Measurements from ENCODE around the gene TSSC4.

The TSSC4 gene

DNA sequence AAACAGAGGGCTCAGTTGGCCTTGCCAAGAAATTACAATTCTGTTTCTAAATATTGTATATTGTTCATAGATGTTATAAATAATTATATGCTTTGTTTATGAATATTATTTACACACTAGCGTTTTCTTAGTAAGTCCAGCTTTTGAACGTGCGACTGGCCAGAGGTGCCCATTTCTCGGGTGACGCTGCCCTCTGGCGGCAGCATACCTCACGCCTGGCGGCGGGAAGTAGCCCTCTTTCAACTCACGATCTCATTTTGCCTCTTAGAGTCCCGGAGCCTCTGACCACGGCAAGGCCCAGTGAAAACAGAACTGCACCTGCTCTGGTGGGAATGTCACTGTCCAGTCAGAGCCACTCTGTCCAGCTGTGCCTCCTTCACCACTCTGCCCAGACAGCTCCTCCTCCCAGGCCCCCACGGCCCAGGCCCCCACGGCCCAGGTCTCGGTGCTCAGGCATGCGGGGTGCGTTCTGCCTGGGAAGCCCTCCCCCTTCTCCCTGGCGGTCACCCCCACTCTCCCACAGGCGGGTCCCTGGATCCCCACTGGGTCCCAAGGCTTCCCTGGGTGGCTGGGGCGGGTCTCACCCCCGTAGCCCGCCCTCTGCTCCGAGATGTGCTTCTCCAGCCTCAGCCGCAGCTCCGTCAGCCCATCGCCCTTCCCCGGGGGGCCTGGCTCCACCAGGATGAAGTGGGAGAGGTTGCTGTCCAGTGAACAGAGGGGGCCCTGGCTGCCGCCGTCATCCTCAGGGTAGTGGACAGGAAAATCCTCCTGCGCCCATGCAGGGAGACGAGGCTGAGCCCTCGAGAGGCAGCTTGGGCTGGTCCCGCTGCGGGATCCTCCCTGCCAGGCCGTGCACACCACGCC lies 19.3 kb downstream of the TSSC4 start:
- DNase-seq = peak; percentile 53

DNA sequence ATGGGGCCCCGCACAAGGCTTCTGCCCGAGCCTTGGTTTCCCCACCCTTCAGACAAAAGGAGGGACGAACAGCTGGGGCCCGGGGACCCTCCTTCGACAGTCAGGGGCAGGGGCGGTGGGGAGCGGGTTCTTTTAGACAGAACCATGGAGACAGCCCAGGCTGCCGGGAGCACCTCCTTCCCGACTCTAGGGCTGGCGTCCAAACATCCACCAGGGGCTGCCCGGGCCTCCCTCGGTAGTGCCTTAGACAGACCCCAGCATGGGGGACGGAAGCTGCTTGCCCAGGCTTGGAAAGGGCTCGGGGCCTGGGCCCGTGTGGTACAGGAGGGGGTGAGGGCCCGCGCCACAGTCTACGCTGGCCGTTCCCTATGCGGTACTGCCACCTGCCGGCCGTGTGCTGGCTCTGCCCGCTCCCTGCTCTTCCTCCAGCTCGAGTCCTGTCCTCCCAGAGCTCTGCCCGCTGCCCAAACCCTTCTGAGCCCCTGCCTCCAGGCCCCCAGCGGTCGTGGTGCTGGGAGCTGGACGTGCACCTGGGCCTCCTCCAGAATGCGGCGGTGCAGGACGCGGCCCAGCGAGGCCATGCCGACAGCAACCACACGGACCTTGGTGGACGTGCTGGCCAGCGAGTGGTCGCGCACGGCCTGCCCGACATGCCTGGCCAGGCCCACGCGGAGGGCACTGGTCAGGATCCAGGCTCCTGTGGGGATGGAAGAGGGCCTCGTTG lies 20.1 kb downstream of the TSSC4 start:
- peak; percentile 31 for DNase-seq

DNA sequence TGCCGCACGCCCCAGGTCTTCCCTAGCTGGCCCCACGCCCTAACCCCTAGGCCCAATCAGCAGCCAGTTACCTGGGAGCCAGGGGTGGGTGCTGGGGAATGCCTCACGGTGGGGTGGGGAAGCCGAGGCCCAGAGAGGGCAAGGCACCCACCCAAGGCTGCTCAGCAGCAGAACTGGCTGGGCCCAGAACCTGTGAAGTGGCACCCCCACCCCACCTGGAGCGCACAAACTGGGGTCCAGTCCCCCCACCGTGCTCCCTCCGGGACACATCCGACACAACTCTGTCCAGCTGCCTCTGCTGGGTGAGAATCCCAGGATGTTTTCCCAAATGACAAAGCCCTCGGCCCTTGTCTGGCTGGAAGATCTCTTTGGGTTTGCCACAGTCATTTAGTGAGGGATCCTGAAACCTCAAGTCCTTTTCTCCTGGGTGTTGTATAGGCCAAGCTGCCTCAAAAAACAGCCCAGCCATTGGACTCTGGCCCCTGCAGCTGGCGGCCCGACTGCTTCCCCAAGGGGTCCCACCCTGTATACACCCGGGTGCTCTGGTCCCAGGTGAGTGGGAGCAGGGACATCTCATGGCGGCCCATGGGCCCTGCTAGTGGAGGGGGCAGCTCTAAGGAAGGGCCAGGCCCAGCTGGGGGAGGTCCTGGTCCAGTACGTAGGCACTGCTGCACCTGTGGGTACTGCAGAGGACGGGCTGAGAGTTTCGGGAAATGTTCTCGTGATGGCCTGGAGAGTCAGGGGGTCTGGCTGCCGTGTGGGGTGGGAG lies 20.9 kb downstream of the TSSC4 start:
- no peak for DNase-seq

DNA sequence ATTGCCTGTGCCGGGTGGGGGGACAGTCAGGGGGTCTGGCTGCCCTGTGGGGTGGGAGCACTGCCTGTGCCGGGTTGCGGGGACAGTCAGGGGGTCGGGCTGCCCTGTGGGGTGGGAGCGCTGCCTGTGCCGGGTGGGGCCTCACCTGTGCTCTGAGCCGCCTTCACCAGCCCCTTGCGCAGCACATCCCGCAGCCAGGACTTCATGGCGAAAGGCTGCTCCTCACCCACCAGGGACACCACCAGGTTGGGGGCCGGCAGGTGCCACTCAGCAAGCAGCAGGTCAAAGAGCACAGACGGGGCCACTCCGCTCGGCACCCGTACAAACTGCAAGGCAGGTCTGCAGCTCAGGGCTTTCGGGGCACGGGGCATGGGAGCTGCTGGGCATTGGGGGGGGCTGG lies 21.4 kb downstream of the TSSC4 start:
- DNase-seq = no peak

DNA sequence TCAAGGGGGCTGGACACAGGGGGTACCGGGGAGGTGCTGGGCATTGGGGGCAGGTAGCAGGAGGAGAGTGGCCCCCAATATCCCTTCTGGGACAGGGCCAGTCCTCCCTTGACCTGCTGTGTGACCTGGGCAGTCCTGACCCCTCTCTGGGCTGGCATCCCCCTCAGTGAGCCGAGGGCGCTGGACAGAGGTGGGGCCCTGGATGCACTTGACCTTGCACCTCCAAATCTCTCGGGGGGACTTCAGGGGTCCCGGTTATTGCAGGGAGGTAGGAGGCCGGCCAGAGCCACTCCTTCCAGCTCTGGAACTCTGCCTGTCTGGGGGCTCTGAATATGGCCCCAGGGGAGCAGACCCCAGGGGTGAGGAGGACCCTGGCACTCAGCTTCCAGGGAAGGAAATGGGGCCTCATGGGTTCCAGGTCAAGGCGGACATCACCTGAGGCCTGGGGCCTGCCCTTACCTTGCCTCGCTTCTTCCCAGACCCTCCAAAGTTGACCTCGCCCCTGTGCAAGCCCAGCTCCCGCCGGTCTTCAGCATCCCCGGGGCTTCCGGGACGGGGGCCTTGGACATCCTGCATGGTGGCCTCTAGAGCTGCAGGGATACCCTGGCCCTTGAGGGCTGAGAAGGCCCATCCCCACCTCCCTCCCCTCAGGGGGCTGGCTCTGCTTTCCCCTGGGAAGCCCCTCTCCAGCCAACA lies 22.1 kb downstream of the TSSC4 start:
- no peak for DNase-seq

DNA sequence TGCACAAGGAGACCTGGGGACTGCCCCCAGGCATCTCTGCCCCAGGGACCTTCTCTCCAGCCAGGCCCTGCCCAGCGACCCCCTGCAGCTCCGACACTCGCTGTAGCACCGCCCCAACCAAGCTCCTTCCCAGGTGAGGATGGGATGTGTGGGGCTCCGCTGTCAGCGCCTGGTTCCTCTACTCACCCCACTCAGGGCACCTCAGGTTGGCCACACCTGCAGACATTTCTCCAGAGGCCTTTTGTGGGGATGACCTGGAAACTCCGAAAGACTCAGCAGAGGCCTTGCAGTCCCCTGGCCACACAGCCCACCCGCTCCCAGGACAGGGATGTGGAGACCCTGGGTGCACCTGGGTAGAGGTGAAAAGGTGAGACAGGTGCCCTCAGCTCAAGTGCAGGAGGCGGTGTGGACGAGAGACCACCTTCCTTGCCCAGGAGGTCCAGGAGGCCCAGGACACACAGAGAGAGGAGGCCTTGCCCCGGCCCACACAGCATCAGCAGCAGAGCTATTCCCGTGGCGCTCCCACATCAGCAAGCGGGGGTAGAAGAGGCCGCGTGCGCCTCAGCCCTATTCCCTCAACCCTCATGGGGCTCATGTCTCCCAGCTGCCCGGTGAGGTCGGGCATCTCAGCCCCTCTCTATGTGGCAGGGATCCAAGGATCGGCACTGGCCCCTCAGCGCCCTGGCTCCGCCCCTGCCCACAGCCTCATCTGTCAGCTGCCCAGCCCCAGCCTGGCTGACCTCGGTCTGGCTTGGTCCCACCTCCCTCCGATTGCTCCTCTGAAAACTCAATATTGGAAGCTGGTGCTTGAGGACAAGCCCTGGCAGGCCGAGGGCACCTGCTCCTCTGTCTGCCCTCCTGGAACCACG lies 22.8 kb downstream of the TSSC4 start:
- DNase-seq = no peak

DNA sequence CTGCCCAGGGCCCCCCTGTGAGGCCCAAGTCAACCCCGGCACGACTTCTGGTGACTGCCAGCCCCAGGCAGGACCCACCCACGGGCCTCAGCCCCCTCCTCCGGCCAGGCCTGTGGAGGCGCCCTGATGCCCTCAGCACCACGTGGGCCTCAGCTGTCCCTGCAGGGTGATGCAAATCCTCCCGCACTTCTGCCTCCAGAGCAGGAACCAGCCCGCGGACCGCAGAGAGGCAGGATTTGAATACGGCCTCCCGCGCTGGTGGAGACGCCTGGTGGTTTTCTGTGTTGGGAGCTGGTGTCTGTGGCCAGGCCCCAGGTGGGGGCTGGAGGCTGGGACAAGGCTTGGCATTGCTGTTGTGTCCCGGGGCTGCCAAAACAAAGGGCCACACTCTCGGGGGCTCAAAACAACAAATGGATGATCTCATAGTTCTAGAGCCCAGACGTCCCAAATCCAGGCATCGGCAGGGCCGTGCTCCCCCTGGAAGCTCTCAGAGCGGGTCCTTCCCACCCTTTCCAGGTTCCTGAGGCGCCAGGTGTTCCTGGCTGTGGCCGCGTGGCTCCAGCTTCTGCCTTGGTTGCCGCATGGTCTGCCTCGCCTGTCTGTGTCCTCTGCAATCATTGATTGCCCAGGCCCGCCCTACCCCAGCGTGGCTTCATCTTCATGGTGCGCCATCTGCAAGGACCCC lies 24.4 kb downstream of the TSSC4 start:
- DNase-seq = no peak

DNA sequence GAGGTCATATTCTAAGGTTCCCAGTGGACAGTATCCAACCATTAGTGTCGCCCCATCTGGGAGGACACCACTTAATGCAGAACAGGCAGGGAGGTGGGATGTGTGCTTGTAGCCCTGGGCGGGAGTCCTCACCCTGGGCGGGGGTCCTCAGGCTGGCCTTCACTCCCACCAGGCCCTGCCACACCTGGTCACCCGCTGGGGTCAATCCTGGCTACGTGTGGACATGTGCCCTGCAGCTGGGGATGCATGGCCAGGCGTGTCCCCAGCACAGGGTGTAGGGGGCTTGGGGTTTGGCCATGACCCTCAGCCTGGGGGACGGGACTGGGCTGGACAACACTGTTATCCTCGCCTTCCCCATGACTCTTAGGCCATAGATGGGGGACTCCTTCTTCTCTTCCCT lies 25.0 kb downstream of the TSSC4 start:
- DNase-seq = no peak

DNA sequence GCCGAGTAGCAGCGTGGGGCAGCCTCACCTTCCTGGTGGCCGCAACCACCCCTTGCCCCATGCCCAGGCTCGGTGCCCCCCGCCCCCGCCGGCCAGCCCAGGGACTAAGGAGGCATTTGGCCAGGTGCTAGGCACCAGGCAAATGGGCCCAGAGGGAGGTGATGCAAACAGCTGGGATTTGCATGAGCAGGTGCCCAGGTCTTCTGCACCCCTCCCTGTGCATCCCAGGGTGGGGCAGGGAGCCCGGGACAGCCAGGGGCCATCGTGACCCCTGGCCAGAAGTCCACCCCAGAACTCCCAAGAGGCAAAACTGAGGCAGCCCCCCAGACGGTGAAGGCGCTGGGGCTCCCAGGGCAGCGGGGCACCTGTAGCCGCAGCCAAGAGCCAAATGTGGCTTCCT lies 25.7 kb downstream of the TSSC4 start:
- no peak for DNase-seq

DNA sequence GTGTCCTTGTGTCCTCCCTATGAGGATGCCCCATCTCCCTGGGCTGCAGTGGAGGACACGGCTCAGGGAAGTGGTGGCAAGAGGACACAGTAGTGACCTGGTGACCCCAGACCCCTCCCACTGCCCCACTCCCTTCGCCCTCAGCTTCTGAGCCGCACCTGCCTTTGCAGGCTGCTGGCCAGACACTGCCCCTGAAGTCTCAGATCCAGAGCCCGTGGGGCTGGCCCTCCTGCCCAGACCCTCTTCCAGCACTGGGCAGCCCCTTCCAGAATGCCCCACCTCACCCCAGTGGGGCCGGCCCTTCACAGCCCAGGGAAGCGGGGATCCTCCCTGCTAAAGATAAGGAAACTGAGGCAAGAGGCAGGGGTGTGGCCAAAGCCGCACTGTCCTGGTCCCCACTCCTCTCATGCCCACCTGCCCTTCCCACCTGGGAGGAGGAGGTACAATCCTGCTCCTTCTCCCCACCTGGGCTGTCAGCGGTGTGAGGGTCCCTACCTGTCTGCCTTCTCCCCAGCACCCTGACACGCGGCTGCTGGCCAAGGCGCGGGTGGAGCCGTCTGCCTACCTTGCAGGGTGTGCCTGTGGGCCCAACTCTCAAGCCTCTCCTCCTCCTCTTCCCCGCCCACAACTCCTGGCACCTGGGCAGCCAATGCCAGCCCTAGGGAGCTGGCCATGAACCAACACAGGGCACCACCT lies 26.4 kb downstream of the TSSC4 start:
- no peak for DNase-seq

DNA sequence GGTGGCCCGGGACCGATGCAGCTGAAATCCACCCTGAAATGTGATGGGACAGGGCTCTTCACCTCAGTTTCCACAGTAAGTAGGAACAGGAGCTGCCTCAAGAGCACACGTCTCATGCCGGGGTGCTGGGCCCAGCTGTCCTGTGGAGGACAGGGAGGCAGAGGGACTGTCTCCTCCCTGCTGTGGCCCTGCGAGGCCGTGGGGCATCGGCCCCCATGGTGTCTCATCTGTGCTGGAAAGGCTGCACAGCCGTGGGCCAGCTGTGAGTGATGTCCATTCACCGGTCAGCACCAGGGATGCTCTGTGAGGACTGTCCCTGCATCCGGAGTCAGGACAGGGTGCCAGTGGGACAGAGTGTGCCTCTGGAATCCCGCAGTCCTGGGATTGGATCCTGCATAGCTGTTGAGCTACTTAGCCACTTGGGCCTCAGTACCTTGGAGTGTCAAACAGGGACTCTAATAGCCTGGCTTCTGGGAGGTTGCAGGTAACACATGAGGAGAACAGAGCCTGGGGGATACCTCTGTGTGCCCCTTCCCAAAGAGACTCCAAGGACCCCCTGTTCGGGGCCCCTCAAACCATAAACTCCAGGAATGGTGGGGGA lies 27.3 kb downstream of the TSSC4 start:
- no peak for DNase-seq

DNA sequence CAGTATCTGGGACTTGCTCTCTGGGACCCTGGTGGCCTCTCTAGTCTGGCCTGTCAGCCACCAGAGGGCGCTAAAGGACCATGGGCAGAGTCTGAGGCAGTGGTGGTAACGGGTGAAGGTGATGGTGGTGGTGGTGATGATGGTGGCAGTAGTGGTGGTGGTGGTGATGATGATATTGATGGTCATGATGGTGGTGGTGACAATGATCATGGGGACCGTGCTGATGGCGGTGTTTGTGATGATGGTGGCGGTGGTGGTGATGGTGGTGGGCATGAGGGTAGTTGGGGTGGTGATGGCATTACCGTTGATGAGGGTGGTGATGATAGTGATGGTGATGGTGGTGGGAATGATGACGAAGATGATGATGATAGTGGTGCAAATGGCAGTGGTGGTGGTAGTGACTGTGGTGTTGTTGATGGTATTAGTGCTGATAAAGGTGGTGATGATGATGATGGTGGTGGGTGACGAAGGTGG lies 27.8 kb downstream of the TSSC4 start:
- peak; percentile 50 for DNase-seq

DNA sequence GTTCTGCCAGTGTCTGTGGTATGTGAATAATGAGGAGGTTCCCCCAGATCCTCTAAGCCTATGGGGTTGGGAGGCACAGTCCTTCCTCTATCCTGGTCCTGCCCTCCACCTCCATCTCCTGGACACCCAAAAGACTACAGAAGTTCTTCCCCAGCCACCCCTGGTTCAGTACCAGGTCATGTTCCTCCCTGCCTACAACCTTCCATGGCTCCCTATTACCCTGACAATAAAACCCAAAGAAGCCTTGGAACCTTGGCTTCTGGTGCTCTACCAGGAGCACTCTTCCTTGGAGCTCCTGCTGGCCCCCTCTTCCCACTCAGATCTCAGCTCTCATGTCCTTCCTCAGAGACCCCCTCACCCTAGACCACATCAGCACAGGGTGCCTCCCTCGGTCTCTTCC lies 30.8 kb downstream of the TSSC4 start:
- DNase-seq = no peak

DNA sequence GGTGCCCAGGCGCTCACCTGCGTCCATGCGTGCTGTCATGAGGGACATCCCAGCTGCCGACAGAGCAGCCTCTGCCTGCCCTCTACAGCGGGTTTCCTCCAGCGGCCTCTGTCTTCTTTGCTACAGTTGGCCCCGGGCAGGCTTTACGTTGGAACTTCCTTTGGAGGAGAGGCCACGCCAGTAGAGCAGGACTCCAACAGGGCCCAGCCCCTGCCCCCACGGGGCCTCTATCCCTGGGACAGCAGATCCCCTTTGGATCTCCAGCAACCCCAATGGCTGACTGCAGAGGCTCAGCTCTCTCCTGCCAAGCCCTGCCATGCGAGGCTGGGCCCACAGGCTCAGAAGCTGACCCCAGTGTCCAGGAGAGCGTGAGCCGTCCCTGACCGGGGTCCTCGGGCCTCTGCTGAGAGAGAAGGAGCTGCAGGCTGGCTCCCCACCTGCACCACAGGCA lies 31.6 kb downstream of the TSSC4 start:
- no peak for DNase-seq

DNA sequence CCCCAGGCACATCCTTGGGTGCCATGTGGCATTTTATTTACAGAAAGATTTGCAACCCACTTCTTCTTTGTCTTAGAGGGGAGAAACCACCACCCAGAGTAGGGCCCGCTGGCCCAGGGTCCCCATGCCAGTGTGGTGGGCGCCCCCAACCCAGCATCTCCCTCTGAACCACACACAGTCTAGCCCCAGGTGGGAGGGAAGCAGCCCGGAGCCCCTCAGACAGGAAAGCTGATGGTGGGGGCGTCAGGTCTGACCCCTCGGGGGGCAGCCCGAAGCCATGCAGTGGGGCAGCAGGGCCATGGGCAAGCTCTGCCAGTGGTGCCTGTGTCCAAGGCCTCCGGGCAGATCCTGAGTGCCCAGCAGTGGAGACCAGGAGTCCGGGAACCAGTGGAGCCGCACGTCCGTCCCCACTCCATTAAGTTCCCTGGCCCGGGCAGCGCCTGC lies 32.1 kb downstream of the TSSC4 start:
- DNase-seq = no peak

DNA sequence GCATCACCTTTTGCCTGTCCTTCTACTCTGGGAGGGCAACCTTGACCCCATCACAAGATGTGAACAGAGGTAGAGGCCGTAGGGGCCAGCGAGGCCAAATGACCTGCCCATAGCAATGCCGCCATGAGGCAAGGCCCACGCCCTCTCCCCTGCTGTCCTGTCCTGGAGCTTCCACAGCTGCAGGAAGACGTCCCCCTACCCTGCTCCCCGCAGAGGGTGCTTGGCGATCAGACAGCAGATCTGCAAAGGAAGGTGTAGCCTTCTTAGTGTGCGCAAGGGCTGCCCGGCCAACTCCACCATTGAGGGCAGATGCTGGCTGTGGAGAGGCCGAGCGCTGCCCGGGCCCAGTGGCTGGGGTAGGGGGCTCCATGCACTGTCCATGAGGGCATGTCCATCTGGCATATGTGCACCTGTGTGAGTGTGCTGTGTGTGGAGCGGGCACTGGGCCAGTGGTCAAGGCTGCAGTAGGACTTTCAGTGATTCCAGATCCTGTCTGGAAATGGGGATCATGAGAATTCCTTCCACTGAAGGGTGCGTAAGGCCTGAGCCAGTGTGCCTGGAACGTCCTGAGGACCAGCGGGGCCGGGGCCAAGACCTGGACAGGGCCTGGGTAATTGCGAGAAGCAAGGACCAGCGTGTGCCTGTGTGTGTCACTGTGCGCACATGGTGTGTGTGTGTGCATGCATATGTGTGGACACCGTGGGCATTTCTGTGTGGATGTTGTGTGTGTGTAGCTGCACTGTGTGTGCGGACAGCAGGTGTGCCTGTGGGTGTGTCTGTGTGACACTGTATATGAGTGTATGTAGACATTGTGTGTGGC lies 32.8 kb downstream of the TSSC4 start:
- no peak for DNase-seq

DNA sequence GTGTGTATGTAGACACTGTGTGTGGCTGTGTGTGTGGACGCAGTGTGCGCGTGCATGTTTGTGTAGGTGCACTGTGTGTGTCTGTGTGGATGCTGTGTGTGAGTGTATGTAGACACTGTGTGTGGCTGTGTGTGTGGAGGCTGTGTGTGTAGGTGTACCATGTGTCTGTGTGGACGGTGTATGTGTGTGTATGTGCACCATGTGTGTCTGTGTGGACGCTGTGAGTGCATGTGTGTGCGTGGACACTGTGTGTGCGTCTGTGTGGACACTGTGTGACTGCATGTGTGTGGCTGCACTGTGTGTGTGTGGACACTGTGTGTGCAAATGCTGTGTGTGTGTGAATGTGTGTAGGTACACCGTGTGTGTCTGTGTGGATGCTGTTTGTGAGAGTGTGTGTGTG lies 33.5 kb downstream of the TSSC4 start:
- no peak for DNase-seq

DNA sequence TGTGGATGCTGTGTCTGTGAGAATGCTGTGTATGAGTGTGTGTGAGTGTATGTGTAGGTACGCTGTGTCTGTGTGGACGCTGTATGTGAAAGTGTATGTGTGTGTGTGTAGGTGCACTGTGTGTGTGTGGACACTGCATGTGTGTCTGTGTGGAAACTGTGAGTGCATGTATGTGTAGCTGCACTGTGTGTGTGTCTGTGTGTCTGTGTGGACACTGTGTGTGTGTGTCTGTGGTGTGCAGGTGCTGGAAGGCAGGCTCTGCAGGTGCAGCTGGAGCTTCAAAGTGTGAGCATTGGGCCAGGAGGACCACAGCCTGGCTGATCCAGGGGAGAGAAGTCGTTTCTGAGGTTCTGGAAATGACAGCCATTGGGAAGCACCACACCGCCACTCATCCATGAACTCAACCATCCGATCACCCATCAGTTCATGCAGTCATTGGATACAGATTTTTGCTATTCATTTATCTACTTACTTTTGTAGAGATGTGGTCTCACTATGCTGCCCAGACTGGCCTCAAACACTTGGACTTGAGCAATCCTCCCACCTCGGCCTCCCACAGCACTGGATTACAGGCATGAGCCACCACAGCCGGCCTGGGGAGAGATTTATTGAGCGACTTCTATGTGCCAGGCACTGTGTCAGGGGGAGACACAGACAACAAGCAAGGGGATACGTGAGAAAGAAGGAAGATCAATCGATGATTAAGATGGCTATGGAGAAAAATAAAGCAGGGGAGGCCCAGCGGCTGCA lies 34.1 kb downstream of the TSSC4 start:
- no peak for DNase-seq
